Pancreas (tissue), 10 donors: ENCODE measurements around the gene GNB2. TPM values are rescaled to one million over a fixed set of nuclear protein-coding genes. Genes with fewer than 3 reads are reported as not detected.

Experiments used
- ATAC-seq, 4 donors: fragments of 200-7000 bp; cut with Tn5 transposase; one replicate each; pipeline versions ENCODE4 v1.8.0 to v1.9.1; 2020; ENCODE audit warnings: mild to moderate bottlenecking in 4 of 4, moderate library complexity in 4 of 4
- DNase-seq, 6 donors: peaks; one replicate each; pipeline ENCODE4 v3.0.0-alpha.2; 2020
- FAIRE-seq: peaks from 2 replicates; lab custom pipeline; 2012; peaks lifted over from hg19 to GRCh38; lab: Jason Lieb, UNC
- H3K27ac ChIP-seq, 4 donors: fragments of 200-600 bp; sonication (generic); 1 replicate in 3 of 4; 2 replicates in 1 of 4; pipeline versions ENCODE4 v1.5.0 to v1.8.0; 2020
- H3K27me3 ChIP-seq, 4 donors: fragments of 200-600 bp; one replicate each; pipeline ENCODE4 v1.8.0; 2021
- H3K36me3 ChIP-seq, 3 donors: fragments of 200-600 bp; sonication (generic) in 1 of 3; one replicate each; pipeline versions ENCODE4 v1.5.0 to v1.8.0; 2020 to 2021
- H3K4me1 ChIP-seq, 3 donors: fragments of 200-600 bp; one replicate each; pipeline ENCODE4 v1.8.0; 2021
- H3K4me3 ChIP-seq, 4 donors: fragments of 200-600 bp; sonication (generic) in 2 of 4; one replicate each; pipeline versions ENCODE4 v1.5.0 to v1.8.0; 2020 to 2021
- H3K9me3 ChIP-seq, 4 donors: fragments of 200-600 bp; one replicate each; pipeline ENCODE4 v1.8.0; 2021
- CTCF ChIP-seq, 4 donors: fragments of 200-600 bp; sonication (generic) in 3 of 4; IDR thresholded peaks; one replicate each; pipeline versions ENCODE4 v1.5.0 to v1.8.0; 2021; ENCODE audit warnings: antibody characterized with exemption in 4 of 4
- WGBS, 2 donors: extraction: QIAGEN DNeasy Blood & Tissue Kit; methylation state at CpG; one replicate each; pipeline ENCODE4 v1.1.7; 2013; 5-methylcytosine and 5-hydroxymethylcytosine counted together
- intact Hi-C, 3 donors: fragments of 100-400 bp; cut with DNase I; formaldehyde crosslinking; loops; one replicate each; pipeline versions ENCODE4 v1.11.1 to v1.14.2; 2022
- polyA plus RNA-seq, 2 donors: library from polyadenylated mRNA; stranded (reverse); fragments of 200-250 nt; gene quantifications; one replicate each; pipeline ENCODE4 v1.2.3, GENCODE V29; 2013
- total RNA-seq, 6 donors: library from RNA; stranded (reverse); fragmentation: NEBNext Ultra II Directional in 4 of 6; extraction: Animal tissue kit (Norgen Biotek cat#: 25700) in 4 of 6; gene quantifications; one replicate each; pipeline versions ENCODE4 v1.2.1 to v1.2.4, GENCODE V29; 2021 to 2023
- donor health status: healthy with polysubstance abuse.
- donor health status: DM: no; HTN: no; CAD: no; lungs with moderate emphysema.
- donor health status: DM: no; HTN: no; CAD: no.
- donor health status: control.
- donor health status: control.
- donor health status: Bipolar disorder and iron deficiency.
- donor health status: DM: yes; HTN: yes; CAD: no.
- donor health status: DM: no; HTN: no; CAD: no.
- donor health status: DM: no; HTN: no; CAD: no.
- donor health status: DM: yes; HTN: yes; CAD: no.

GNB2 gene
- total and polyA plus RNA-seq, 8 donors: 82.2 to 151 (median 104) TPM

GRCh38 chr7:100691676-100692577 is 18.4 kb downstream of the GNB2 start:
- peak overlapping the region in 2 of 4 donors; percentile 92 to 96 for H3K4me3 ChIP-seq
- H3K27me3 ChIP-seq: no peaks in the 10 kb centered on the region
- ATAC-seq: peak; percentile 66 to 89 (median 86)
- H3K4me1 ChIP-seq: peaks cover 10 to 17% (median 14%) of the 10 kb centered on the region in 3 donors
- intact Hi-C loops: loop anchor here in 2 of 3 donors (2.0 to 5.0 kb wide), 2 partner anchors 15 to 130 kb away; no protein-coding TSS in a partner anchor
- peak; percentile 76 to 95 (median 87) for TF ChIP-seq CTCF (IDR thresholded peaks at IDR 0.05)
- FAIRE-seq: no peak
- no peaks in the 10 kb centered on the region for H3K9me3 ChIP-seq
- peak; percentile 67 to 94 (median 82) for DNase-seq
- no peak overlapping the region for H3K27ac ChIP-seq
- peaks cover 0 to 17% (median 14%) of the 10 kb centered on the region in 3 donors for H3K36me3 ChIP-seq
- 31 to 32% methylated on average over 27 to 28 of the region's 28 CpGs for WGBS, 2 donors

- Histone ChIP-seq H3K36me3 (peaks cover 0 to 11% (median 9%) of the 10 kb centered on the region in 3 donors), H3K27ac (no peak overlapping the region), H3K9me3 (no peaks in the 10 kb centered on the region), H3K4me1 (peaks cover 10 to 17% (median 14%) of the 10 kb centered on the region in 3 donors), H3K4me3 (peak overlapping the region in 2 of 4 donors; percentile 92 to 96), H3K27me3 (no peaks in the 10 kb centered on the region)
- ATAC-seq (no peak), FAIRE-seq (no peak), DNase-seq (no peak)
- no peak for TF ChIP-seq CTCF (IDR thresholded peaks at IDR 0.05)
- intact Hi-C loops: loop anchor here in 1 of 3 donors (5.0 kb wide), 1 partner anchor 130 kb away; no protein-coding TSS in a partner anchor
- WGBS, 2 donors: 52 to 62% methylated on average over 6 of the region's 6 CpGs
Measured at GRCh38 chr7:100692578-100692961, 19.0 kb downstream of the GNB2 start.

DNA sequence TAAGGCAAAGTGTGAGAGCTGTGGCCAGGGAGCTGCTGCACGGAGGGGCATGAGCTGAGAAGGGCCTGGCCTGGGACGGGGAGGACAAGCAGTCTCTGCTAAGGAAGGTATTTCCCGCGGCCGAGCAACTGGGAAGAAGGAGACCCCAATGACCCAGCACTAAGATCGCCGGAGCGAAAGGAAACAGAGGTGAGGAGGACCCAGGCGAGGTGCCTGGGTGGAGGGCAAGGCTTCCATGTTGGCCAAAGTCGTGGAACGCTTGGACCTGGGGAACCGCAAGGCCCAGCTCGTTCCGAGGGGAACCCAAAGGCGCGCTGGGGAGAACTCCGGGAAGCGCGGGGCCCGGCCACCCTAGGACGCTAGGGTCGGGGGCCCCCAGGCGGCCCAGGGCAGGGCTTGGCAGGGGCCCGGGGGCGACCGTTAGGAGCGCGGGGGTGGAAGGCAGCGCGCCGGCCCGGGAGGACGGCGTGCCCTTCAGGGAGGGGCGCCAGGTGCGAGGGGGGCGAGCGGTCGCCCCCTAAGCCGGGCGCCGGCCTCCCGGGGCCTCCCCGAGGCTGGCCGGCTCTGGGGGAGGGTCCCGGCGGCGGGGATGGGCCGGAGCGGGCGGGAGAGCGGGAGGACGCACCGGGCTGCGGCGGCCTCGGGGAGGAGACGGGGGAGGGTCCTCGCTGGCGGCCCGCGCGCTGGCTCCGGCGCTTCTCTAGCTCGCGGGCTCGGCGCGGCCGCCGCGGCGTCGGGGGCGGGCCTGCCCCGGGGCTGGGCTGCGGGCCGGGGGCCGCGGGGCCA is 20.0 kb downstream of the GNB2 start:
- H3K4me1 ChIP-seq: peaks cover 10 to 17% (median 14%) of the 10 kb centered on the region in 3 donors
- DNase-seq (peak in 4 of 6 donors; percentile 20 to 77 (median 47)), ATAC-seq (peak; percentile 3 to 30 (median 12)), FAIRE-seq (no peak)
- TF ChIP-seq CTCF (IDR thresholded peaks at IDR 0.05): no peak
- H3K27me3 ChIP-seq: no peaks in the 10 kb centered on the region
- 0 to 1% methylated on average over 55 to 81 of the region's 81 CpGs for WGBS, 2 donors
- intact Hi-C loops: loop anchor here in 1 of 3 donors (5.0 kb wide), 1 partner anchor 131 kb away; no protein-coding TSS in a partner anchor
- H3K4me3 ChIP-seq: peak overlapping the region; percentile 67 to 97 (median 94)
- H3K27ac ChIP-seq: peak overlapping the region; percentile 22 to 71 (median 66)
- peaks cover 0 to 1% (median 0%) of the 10 kb centered on the region in 3 donors for H3K36me3 ChIP-seq
- no peaks in the 10 kb centered on the region for H3K9me3 ChIP-seq

GRCh38 chr7:100694098-100694745 is 20.7 kb downstream of the GNB2 start, which contains the start of gene GIGYF1:
Gene GIGYF1, minus strand, starts transcription at chr7:100694250. Its CDS starts 6,012 bp downstream, at chr7:100688238.
- ATAC-seq (peak; percentile 35 to 65 (median 60)), FAIRE-seq (no peak), DNase-seq (peak; percentile 68 to 88 (median 78))
- Histone ChIP-seq H3K4me1 (peaks cover 10 to 17% (median 14%) of the 10 kb centered on the region in 3 donors), H3K4me3 (peak within 1 kb of the TSS; percentile 67 to 97 (median 94)), H3K27me3 (no peaks in the 10 kb centered on the region), H3K27ac (peak within 1 kb of the TSS; percentile 51 to 71 (median 66)), H3K36me3 (no peaks in the 10 kb centered on the region), H3K9me3 (no peaks in the 10 kb centered on the region)
- TF ChIP-seq CTCF (IDR thresholded peaks at IDR 0.05): no peak
- intact Hi-C loops: loop anchor here in 1 of 3 donors (5.0 kb wide), 1 partner anchor 132 kb away; no protein-coding TSS in a partner anchor
- WGBS, 2 donors: 0 to 1% methylated on average over 13 to 83 of the region's 102 CpGs
